ENCODE results near the gene ENTPD2. TPM values are rescaled to one million over a fixed set of nuclear protein-coding genes. Genes with fewer than 3 reads are reported as not detected.

ENTPD2 gene
- total and polyA plus RNA-seq, 2 experiments from 2014 or later = 1.8 to 1.9 TPM

- TF ChIP-seq CTCF (conservative IDR thresholded peaks at IDR 0.05; ENCODE audit: low read depth in 2 of 2) = no peak
- no peak for TF ChIP-seq STAT1 (IDR thresholded peaks at IDR 0.05; ENCODE audit: unreplicated experiment)
Observed at GRCh38 chr9:137025517-137025966, 28.3 kb downstream of the ENTPD2 start (continued).

- Mint-ChIP-seq H3K27me3 (ENCODE audit: insufficient read depth, low read depth, poor library complexity) (peaks cover 19% of the 10 kb centered on the region), H3K9me3 (no peaks in the 10 kb centered on the region), H3K4me3 (no peak overlapping the region), H3K27ac (no peak overlapping the region), H3K36me3 (ENCODE audit: low read depth) (no peaks in the 10 kb centered on the region), H3K4me1 (no peaks in the 10 kb centered on the region; the same call in 2 of the 3 replicates)
- H4K20me1 ChIP-seq (replicated peaks; ENCODE audit: insufficient read depth) = no peaks in the 10 kb centered on the region
- TF ChIP-seq ZNF462 (CRISPR knock-in tag; IDR thresholded peaks at IDR 0.05) (no peak), ZNF114 (CRISPR knock-in tag; IDR thresholded peaks at IDR 0.05) (no peak), CTCF (conservative IDR thresholded peaks at IDR 0.05; ENCODE audit: low read depth in 2 of 2) (no peak), STAT1 (IDR thresholded peaks at IDR 0.05; ENCODE audit: unreplicated experiment) (no peak), NANOG (IDR thresholded peaks at IDR 0.05; ENCODE audit: borderline replicate concordance) (no peak), ZNF331 (CRISPR knock-in tag; IDR thresholded peaks at IDR 0.05; ENCODE audit: low read depth) (no peak)
- no peaks in the 10 kb centered on the region for H3K36me3 ChIP-seq (ENCODE audit: insufficient read depth)
- no peak overlapping the region for H2AFZ ChIP-seq
- DNase-seq (ENCODE audit: low spot score) (no peak), ATAC-seq (no peak)
- H3K9me2 ChIP-seq (ENCODE audit: insufficient read depth) = no peaks in the 10 kb centered on the region
- H3K27ac ChIP-seq (ENCODE audit: low read depth) = no peak overlapping the region
- 0 out of 2 replicates have a peak, but pooled peaks cover 3% of the 10 kb centered on the region for H3F3A ChIP-seq (replicated peaks; ENCODE audit: low read depth)
- no peak overlapping the region for H3K4me2 ChIP-seq
- H3K79me2 ChIP-seq (replicated peaks; ENCODE audit: insufficient read depth) = no peaks in the 10 kb centered on the region
- H3K27me3 ChIP-seq (ENCODE audit: insufficient read depth) = peaks cover 14% of the 10 kb centered on the region
- peaks cover 7% of the 10 kb centered on the region; the same call in 1 of the 2 replicates for H3K4me1 ChIP-seq (ENCODE audit: insufficient read depth)
- no peak overlapping the region for H3K4me3 ChIP-seq
Observed at GRCh38 chr9:137023583-137023991, 30.3 kb downstream of the ENTPD2 start.
